NB4 (cell line): Measurements from ENCODE around the gene MED15.

ENCODE experiments used
- DNase-seq: peaks from one replicate; pipeline ENCODE4 v3.0.0; 2010; ENCODE audit warnings: low read depth
- H3K4me3 ChIP-seq: one replicate; pipeline ENCODE4 v1.5.1; 2011; ENCODE audit warnings: mild to moderate bottlenecking, low read depth, low read length, moderate library complexity
- MYC ChIP-seq: IDR thresholded peaks from 2 replicates; pipeline ENCODE4 v1.6.1; 2011; ENCODE audit warnings: low read depth, low read length
- POLR2A ChIP-seq: IDR thresholded peaks from 2 replicates; pipeline ENCODE4 v1.6.1; 2011; ENCODE audit warnings: mild to moderate bottlenecking; ENCODE audit not compliant: insufficient read length; ENCODE audit errors: extremely low read depth
- TF ChIP-seq, protein P1 (sequence below): IDR thresholded peaks from one replicate; pipeline ENCODE4 v1.5.1; 2012; ENCODE audit warnings: low read depth, low read length
- TF ChIP-seq, protein P2 (sequence below): IDR thresholded peaks from 2 replicates; pipeline ENCODE4 v1.6.1; 2011; ENCODE audit warnings: low read depth, low read length

MED15 gene

DNA sequence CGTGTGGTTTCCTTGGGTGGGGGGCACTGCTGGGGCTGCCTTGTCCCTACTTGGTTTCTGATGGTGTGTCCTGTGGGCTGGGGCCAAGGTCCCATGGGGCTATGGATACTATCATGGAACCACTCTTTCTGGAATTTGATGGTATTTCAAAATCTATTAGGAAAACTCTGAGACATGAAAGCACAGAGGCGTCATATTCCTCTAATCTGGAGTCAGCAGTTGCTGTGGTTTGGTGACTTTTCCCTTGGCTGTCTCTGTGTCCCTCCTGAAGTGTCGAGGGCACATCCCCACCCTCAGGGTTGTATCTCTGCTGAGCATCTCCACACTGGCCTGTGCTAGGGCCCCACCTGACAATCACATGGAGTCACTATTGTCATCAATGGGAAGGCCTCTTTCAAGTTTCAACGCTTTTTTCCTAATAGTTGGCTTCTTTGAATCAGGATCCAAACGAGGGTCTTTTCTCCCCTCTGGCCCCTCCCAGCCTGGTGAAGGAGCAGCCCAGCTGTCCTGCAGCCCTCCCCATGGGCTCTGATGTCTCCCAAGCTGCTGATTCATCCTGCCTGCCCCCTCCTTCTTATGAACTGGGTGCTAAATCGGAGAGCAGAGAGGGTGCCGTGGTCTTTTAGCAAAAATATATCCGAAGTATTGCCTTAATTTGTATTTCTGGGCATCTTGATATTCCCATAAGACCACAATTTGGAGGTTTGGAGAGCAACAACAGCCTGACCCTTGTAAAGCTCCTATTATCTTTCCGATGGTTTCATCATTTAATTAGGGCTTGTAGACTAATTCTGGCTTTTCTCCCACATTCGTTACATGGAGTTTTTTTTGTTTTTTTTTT, 38.5 kb downstream of the MED15 start:
- TF ChIP-seq, protein P1, sequence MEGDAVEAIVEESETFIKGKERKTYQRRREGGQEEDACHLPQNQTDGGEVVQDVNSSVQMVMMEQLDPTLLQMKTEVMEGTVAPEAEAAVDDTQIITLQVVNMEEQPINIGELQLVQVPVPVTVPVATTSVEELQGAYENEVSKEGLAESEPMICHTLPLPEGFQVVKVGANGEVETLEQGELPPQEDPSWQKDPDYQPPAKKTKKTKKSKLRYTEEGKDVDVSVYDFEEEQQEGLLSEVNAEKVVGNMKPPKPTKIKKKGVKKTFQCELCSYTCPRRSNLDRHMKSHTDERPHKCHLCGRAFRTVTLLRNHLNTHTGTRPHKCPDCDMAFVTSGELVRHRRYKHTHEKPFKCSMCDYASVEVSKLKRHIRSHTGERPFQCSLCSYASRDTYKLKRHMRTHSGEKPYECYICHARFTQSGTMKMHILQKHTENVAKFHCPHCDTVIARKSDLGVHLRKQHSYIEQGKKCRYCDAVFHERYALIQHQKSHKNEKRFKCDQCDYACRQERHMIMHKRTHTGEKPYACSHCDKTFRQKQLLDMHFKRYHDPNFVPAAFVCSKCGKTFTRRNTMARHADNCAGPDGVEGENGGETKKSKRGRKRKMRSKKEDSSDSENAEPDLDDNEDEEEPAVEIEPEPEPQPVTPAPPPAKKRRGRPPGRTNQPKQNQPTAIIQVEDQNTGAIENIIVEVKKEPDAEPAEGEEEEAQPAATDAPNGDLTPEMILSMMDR = no peak
- TF ChIP-seq, protein P2, sequence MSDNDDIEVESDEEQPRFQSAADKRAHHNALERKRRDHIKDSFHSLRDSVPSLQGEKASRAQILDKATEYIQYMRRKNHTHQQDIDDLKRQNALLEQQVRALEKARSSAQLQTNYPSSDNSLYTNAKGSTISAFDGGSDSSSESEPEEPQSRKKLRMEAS = no peak
- no peak for TF ChIP-seq MYC
- no peak for TF ChIP-seq POLR2A
- H3K4me3 ChIP-seq = no peak overlapping the region
- DNase-seq = no peak

DNA sequence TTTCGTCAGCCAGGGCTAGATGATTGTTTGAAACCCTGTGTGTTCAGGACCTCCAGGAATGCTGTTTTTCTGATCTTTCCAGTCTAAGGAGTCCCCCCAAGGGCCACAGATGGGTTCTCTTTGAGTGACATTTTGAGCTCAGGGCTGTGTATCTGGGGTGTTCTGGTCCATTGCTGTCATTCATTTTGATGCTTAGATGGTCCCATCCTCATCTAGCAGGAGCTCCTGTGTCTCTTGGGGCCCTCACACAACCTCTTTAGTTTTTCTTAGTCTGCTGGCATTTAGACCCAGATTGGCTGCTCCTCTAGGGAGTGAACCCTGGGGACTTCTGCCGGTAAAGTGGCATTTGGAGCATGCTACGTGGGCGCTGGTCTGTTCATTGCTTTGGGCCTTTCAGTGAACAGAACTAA, 39.1 kb downstream of the MED15 start:
- no peak for TF ChIP-seq POLR2A
- TF ChIP-seq, protein P1 = no peak
- no peak for TF ChIP-seq MYC
- TF ChIP-seq, protein P2 = no peak

DNA sequence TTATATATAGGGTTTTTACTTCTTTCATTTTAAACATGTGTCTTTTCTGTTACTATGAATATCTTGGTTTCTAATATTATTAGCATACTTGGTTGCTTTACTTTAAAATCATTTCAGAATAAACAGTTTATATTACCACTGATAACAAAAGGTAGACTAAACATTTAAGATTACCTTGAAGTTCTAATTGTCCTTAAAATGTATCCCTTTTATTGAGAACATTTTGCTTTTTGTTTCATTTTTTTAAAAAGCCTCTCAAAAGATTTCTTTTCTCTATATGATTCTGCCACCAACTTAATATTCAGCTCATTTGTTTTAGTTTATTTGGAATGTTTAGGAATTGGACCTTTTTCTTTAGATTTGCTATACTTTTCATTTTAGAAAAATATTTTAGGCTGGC, 39.6 kb downstream of the MED15 start:
- DNase-seq = no peak
- TF ChIP-seq, protein P2 = no peak
- TF ChIP-seq MYC (no peak), POLR2A (no peak)
- TF ChIP-seq, protein P1 = no peak
- no peak overlapping the region for H3K4me3 ChIP-seq

More for the DNA sequence above, 39.1 kb downstream of the MED15 start:
- no peak for DNase-seq
- no peak overlapping the region for H3K4me3 ChIP-seq

DNA sequence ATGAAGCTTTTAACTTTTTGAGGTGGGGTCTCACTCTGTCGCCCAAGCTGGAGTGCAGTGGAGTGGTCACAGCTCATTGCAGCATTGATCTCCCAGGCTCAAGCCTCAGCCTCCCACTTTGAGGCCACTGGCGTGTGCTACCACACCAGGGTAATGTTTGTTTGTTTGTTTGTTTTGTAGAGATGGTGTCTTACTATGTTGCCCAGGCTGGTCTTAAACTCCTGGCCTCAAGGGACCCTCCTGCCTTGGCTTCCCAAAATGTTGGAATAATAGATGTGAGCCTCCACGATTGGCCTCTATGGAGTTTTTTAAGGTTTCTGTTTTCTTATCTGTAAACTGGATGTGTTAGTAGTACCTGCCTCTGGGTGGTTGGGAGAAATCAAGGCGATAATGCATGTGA, 41.4 kb downstream of the MED15 start:
- H3K4me3 ChIP-seq = no peak overlapping the region
- TF ChIP-seq MYC (no peak), POLR2A (no peak)
- TF ChIP-seq, protein P2 = no peak
- TF ChIP-seq, protein P1 = no peak
- DNase-seq = no peak

DNA sequence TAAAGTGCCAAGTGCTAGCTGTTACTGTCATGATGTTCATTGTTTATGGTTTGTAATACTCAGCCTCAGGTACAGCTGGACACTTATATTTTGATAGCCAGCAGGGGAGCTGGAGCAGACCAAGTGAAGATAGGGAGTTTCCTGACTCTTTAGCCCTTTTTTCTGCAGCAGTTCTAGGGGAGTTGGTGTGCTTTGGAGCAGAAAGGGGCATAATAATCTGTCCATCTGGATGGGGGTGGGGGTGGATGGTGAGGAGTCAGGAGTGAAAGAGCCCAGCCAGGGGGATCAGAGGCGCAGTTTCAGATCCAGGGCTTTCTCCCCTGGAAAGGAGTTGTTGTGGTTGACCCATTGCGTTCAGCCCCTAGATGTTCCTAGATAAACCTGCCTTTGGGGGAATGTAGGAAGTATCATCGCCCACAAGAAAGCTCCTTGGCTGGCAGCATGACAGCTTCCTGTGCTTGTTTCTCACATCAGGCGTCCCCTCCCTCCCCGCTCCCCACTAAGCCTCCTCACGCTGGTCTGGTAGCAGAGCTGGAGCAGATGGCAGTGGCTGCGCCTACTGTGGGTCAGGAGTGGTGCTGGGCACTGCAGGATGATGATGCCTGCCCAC, 41.9 kb downstream of the MED15 start:
- DNase-seq = no peak
- H3K4me3 ChIP-seq = no peak overlapping the region
- TF ChIP-seq, protein P1 = no peak
- TF ChIP-seq POLR2A (no peak), MYC (no peak)
- TF ChIP-seq, protein P2 = no peak
